OCI-LY1 (cell line): ENCODE measurements around the gene SOX13.

Source experiments
- EZH2 ChIP-seq: fragments of 200-600 bp; sonication (generic), shearing (Covaris generic); IDR thresholded peaks from 2 replicates; pipeline ENCODE4 v1.8.0; 2017; ENCODE audit warnings: borderline replicate concordance, mixed run types, mild to moderate bottlenecking, antibody characterized with exemption, low read length, moderate library complexity, mixed read lengths
- TF ChIP-seq, protein P1 (sequence below): fragments of 200-600 bp; sonication (generic), shearing (Covaris generic); IDR thresholded peaks from 2 replicates; pipeline ENCODE4 v1.5.1; 2017; ENCODE audit warnings: mild to moderate bottlenecking, antibody characterized with exemption, low read length, moderate library complexity, mixed read lengths

DNA sequence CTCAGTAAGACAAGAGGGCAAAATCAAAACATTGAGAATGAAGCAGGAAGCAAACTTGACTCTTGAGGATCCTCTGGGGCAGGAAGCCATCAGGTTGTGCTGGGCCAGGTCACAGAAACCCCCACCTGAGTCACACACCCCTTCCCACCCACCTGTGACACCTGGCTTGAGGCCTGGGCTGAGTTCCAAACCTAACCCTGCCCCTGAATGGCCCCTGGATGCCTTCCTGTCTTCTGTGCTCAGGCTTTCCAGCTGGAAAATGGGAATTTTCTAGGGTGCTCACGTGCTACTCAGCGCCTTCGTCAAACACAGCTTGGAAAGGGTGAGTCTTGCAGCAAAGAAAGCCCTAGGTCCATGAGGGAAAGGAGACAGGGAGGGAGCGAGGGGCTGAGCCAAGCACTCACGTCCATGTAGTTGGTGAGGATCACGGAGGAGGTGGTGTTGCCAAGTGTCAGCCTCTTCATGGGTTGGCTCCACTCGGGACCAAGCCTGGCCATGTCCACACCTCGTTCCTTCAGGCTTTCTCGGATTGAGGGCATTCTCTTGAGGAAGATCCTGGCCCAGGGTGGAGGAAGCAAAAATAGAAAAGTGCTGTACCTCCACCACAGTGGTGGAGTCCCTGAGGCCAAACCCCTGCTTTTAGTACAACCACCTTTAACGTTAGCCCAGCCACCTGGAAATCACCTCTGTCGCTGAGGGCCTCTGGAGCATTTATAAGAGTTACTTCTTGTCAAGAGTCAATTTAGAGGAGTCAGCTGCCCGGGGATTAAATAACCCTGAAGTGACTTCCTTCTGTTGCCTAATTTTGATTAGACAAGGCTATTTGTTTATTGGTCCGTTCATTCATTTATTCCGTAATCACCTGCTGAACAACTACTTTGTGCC, 88.9 kb downstream of the SOX13 start:
- TF ChIP-seq, protein P1, sequence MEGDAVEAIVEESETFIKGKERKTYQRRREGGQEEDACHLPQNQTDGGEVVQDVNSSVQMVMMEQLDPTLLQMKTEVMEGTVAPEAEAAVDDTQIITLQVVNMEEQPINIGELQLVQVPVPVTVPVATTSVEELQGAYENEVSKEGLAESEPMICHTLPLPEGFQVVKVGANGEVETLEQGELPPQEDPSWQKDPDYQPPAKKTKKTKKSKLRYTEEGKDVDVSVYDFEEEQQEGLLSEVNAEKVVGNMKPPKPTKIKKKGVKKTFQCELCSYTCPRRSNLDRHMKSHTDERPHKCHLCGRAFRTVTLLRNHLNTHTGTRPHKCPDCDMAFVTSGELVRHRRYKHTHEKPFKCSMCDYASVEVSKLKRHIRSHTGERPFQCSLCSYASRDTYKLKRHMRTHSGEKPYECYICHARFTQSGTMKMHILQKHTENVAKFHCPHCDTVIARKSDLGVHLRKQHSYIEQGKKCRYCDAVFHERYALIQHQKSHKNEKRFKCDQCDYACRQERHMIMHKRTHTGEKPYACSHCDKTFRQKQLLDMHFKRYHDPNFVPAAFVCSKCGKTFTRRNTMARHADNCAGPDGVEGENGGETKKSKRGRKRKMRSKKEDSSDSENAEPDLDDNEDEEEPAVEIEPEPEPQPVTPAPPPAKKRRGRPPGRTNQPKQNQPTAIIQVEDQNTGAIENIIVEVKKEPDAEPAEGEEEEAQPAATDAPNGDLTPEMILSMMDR, result no peak
- TF ChIP-seq EZH2, result no peak
